IPS-18c (cell line): Measurements from ENCODE around the gene MS4A15.
"Not testable (repeated sequence)": the region's sequence is repeated elsewhere in the genome, so short reads cannot be mapped to it uniquely, and the experiment has no call there.

Experiments used
- H3K4me3 ChIP-seq: 2 replicates; pipeline ENCODE4 v1.7.0; 2013; ENCODE audit warnings: low read depth, mild to moderate bottlenecking, low read length, moderate library complexity; ENCODE audit not compliant: insufficient read depth
- H3K9me3 ChIP-seq: one replicate; pipeline ENCODE4 v1.6.1; 2013; ENCODE audit warnings: mild to moderate bottlenecking, low read length, moderate library complexity; ENCODE audit not compliant: control insufficient read depth, insufficient read depth

The MS4A15 gene, protein sequence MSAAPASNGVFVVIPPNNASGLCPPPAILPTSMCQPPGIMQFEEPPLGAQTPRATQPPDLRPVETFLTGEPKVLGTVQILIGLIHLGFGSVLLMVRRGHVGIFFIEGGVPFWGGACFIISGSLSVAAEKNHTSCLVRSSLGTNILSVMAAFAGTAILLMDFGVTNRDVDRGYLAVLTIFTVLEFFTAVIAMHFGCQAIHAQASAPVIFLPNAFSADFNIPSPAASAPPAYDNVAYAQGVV

DNA sequence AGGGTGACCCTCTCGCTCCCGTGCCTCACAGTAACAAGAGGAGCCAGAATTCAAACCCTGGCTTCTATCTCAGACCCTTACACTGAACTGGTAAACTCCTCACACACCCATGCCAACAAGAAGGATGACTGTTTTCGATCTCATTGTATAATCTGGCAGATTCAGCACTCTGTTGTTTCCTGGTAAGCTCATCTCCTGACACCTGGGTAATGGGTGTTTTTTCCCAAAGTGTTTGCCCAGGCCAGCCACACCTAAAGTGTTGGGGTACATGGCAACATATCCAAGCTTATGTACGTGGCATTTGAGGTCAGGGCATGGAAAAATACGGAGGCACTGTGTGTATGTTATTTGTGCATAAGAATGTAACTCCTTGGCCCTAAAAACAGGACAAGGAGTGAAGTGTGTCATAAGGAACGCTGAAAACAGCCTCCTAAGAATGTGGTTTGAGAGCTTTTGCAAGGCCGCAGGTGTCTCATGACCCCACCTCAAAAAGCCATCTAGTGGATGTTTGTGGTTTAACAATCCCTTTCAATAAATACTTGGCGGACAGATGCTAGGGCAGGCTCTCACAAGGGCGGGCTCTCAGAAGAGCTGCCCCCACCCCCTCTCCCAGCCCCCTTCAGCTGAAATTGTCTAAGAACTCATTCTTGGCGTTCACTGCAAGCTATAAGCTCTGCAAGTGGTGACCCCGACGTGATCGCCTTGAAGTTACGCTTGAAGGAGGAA, at the start of gene MS4A15:
Gene MS4A15, plus strand, starts transcription at position 561 of the 726 bp plus-strand sequence. CDS start 6,867 bp downstream, outside the sequence.
- H3K9me3 ChIP-seq, result peaks cover 2% of the 10 kb centered on the region
- H3K4me3 ChIP-seq, result no peak within 1 kb of the TSS; the same call in 1 of the 2 replicates

- H3K4me3 ChIP-seq, result no peak overlapping the region
- H3K9me3 ChIP-seq, result no peaks in the 10 kb centered on the region
Measured at GRCh38 chr11:60706931-60707330, 49.7 kb upstream of the MS4A15 start.

DNA sequence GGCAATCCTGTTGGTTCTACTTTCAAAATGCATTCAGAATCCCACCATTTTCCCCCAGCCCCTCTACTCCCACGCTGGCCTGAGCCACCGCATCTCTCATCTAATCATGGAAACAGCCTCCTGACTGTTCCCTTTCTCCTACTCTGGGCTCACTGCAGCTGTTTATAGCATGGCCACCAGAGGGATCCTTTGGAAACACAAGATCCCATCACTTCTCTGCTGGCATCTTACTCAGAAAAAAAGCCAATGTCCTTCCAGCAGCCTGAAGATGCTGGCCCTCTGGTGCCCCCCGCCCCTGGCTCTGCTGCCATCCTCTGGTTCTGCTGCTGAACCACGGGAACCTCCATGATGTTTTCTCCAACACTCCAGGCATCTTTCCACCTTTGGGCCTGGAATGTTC, 46.2 kb upstream of the MS4A15 start:
- Histone ChIP-seq H3K9me3 (no peaks in the 10 kb centered on the region), H3K4me3 (no peak overlapping the region)

GRCh38 chr11:60711276-60711675, 45.4 kb upstream of the MS4A15 start:
- Histone ChIP-seq H3K9me3 (no peaks in the 10 kb centered on the region), H3K4me3 (no peak overlapping the region)

DNA sequence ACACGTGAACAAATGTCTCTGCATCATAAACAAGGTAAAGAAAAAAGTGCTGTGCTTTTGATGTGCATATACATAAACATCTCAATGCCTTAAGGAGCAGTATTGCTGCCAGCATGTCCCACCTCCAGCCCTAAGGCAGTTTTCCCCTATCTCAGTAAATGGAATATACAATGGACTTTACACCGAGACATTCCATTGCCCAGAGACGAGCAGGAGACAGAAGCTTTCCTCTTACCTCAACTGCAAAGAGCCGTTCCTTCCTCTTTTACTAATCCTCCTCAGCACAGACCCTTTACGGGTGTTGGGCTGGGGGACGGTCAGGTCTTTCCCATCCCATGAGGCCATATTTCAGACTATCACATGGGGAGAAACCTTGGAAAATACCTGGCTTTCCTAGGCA, 43.2 kb upstream of the MS4A15 start:
- H3K9me3 ChIP-seq, H3K4me3 ChIP-seq: not testable (repeated sequence)

DNA sequence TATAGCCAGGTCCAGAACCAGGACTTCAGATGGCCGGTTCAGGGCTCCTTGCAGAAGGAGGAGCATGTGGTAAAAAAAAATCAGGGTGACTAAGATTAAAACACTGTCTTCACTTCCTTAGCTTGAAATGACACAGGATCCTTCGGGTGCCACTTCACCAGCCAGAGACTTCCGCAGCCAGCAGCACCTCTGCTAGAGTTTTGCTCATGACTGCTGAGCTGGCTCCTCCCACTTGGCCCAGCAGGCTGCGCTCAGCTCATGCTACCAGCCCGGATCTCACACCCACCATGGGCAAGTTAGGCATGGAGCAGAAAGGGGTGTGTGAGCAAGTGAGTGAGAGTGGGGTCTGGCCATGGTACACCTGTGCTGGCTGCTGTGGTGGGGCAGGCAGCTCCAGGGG, 38.7 kb upstream of the MS4A15 start:
- Histone ChIP-seq H3K4me3 (no peak overlapping the region), H3K9me3 (peaks cover 7% of the 10 kb centered on the region)

- Histone ChIP-seq H3K4me3 (no peak overlapping the region), H3K9me3 (peaks cover 7% of the 10 kb centered on the region)
Measured at GRCh38 chr11:60718524-60719316, 37.9 kb upstream of the MS4A15 start.

- H3K4me3 ChIP-seq, result no peak overlapping the region
- H3K9me3 ChIP-seq, result peaks cover 7% of the 10 kb centered on the region
Measured at GRCh38 chr11:60719391-60719790, 37.3 kb upstream of the MS4A15 start.

GRCh38 chr11:60720460-60720859, 36.2 kb upstream of the MS4A15 start:
- Histone ChIP-seq H3K4me3 (no peak overlapping the region), H3K9me3 (peaks cover 7% of the 10 kb centered on the region)

DNA sequence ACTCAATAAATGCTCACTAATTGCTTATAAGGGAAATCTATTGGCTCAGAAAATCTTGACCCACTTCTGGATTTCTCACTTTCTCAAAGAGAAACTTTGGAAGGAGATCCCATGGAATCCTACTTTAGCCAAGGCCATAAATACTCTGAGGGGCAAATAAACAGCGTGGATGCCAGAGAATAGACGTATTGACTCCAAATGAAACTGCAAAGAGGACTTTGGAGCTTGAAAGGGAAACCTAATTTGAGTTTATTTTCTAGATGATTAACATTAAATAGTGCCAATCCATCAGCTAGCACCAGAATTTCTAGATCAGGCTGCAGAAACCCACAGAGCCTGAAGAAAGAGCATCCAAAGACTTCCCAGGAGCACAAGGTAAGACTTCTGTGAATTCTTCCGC, 32.2 kb upstream of the MS4A15 start, which contains the start of gene MS4A18:
Gene MS4A18, plus strand, starts transcription at position 301 of the 400 bp plus-strand sequence.
- H3K9me3 ChIP-seq, result no peaks in the 10 kb centered on the region
- H3K4me3 ChIP-seq, result no peak within 1 kb of the TSS

- peaks cover 2% of the 10 kb centered on the region for H3K9me3 ChIP-seq
- H3K4me3 ChIP-seq, result no peak overlapping the region
Measured at GRCh38 chr11:60725592-60725991, 31.1 kb upstream of the MS4A15 start.

DNA sequence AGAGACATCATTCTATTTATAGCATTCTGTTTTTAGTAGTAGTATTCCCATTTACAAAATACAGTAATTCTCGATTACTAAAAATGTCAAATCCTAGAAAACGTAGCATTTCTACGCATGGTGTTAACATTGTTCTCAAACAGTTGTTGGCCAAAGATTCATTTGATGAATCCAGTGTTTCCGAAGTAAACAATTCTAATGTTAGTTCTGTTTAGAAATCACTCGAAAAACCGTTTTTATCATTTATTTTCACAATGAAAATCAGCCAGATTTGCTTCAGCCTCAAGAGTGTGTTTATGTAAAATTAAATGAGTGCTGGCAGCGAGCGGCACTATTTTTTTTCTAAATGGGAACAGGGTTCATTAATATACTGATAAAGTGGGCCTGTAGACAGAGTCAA, 25.1 kb upstream of the MS4A15 start:
- H3K9me3 ChIP-seq, result peaks cover 2% of the 10 kb centered on the region
- H3K4me3 ChIP-seq, result no peak overlapping the region

GRCh38 chr11:60734279-60734678, 22.4 kb upstream of the MS4A15 start:
- Histone ChIP-seq H3K9me3 (peaks cover 2% of the 10 kb centered on the region), H3K4me3 (no peak overlapping the region)

DNA sequence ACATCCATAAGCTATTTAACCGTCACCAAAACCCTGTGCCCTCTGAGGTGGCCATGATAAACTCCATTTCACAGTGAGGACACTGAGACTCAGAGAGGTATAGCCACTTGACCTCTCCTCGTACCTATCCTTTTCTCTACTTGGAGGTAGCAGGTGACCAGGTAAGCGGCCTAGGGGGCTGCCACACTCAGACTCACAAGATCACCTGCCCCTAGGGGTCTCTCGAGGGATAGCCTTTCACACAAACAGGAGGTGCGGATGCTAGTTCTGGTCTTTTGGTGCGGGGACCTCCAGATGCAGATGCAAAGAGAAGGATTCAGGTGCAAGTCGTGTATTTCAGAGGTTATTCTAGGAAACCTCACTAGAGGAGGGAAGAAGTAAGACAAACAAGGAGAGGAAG, 17.6 kb upstream of the MS4A15 start:
- no peaks in the 10 kb centered on the region for H3K9me3 ChIP-seq
- H3K4me3 ChIP-seq, result no peak overlapping the region

- Histone ChIP-seq H3K4me3 (no peak overlapping the region), H3K9me3 (no peaks in the 10 kb centered on the region)
Measured at GRCh38 chr11:60740573-60740972, 16.1 kb upstream of the MS4A15 start.

- no peak overlapping the region for H3K4me3 ChIP-seq
- H3K9me3 ChIP-seq, result no peaks in the 10 kb centered on the region
Measured at GRCh38 chr11:60741421-60741820, 15.2 kb upstream of the MS4A15 start.

- H3K4me3 ChIP-seq, result no peak overlapping the region
- no peaks in the 10 kb centered on the region for H3K9me3 ChIP-seq
Measured at GRCh38 chr11:60743058-60743457, 13.6 kb upstream of the MS4A15 start.

- Histone ChIP-seq H3K9me3 (no peaks in the 10 kb centered on the region), H3K4me3 (no peak overlapping the region)
Measured at GRCh38 chr11:60744114-60744513, 12.6 kb upstream of the MS4A15 start.
